GM12878 (cell line): Measurements from ENCODE around the gene GRM1.

ENCODE experiments used
- BCLAF1 ChIP-seq: fragments of 450-650 bp; IDR thresholded peaks from 2 replicates; pipeline ENCODE4 v1.6.1; 2017; ENCODE audit warnings: antibody characterized with exemption, mild to moderate bottlenecking, moderate library complexity
- BHLHE40 ChIP-seq, 2 experiments: fragments of 450-650 bp in 1 of 2; IDR thresholded peaks; 2 replicates each; pipeline ENCODE4 v1.6.1; 2011 to 2017; ENCODE audit warnings: low read depth in 2 of 2, borderline replicate concordance in 1 of 2, improper control_type of control experiment in 1 of 2, low read length in 1 of 2, mild to moderate bottlenecking in 1 of 2
- CTCF ChIP-seq, 3 experiments: IDR thresholded peaks in 2 of 3; conservative IDR thresholded peaks in 1 of 3; 2 replicates each; pipeline ENCODE4 v1.5.1; 2011; ENCODE audit warnings: low read depth in 3 of 3, low read length in 3 of 3, mild to moderate bottlenecking in 3 of 3, control low read depth in 2 of 3, moderate library complexity in 2 of 3, inconsistent platforms in 1 of 3, mixed read lengths in 1 of 3; ENCODE audit not compliant: control insufficient read depth in 2 of 3, insufficient read depth in 1 of 3; ENCODE audit errors: extremely low read depth in 1 of 3
- EP300 ChIP-seq, 2 experiments: fragments of 150-350 bp in 1 of 2; IDR thresholded peaks; 2 replicates each; pipeline ENCODE4 v1.6.1; 2011 to 2012; ENCODE audit warnings: low read depth in 2 of 2, low read length in 2 of 2, borderline replicate concordance in 1 of 2, improper control_type of control experiment in 1 of 2, inconsistent platforms in 1 of 2; ENCODE audit not compliant: control insufficient read depth in 1 of 2
- MTA2 ChIP-seq: fragments of 450-650 bp; IDR thresholded peaks from 2 replicates; pipeline ENCODE4 v1.6.1; 2016; ENCODE audit warnings: low read depth, mild to moderate bottlenecking, moderate library complexity
- NRF1 ChIP-seq: conservative IDR thresholded peaks from 2 replicates; pipeline ENCODE4 v1.6.1; 2011; ENCODE audit warnings: mild to moderate bottlenecking, low read depth, low read length, improper control_type of control experiment
- POLR2A ChIP-seq: IDR thresholded peaks from 2 replicates; pipeline ENCODE4 v1.6.1; 2011; ENCODE audit warnings: low read depth, mild to moderate bottlenecking, low read length
- RFX5 ChIP-seq: IDR thresholded peaks from 2 replicates; pipeline ENCODE4 v1.6.1; 2011; ENCODE audit warnings: low read depth, low read length, improper control_type of control experiment
- USF1 ChIP-seq: IDR thresholded peaks from 2 replicates; pipeline ENCODE4 v1.6.1; 2011; ENCODE audit warnings: borderline replicate concordance, low read depth, mild to moderate bottlenecking, moderate library complexity, mixed read lengths, low read length; ENCODE audit not compliant: insufficient read depth; ENCODE audit errors: extremely low read length
- USF2 ChIP-seq: IDR thresholded peaks from 2 replicates; pipeline ENCODE4 v1.6.1; 2011; ENCODE audit warnings: low read depth, low read length, improper control_type of control experiment, borderline replicate concordance
- YBX1 ChIP-seq: fragments of 450-650 bp; IDR thresholded peaks from 2 replicates; pipeline ENCODE4 v1.6.1; 2016; ENCODE audit warnings: antibody characterized with exemption
- ZNF24 ChIP-seq: fragments of 450-650 bp; IDR thresholded peaks from 2 replicates; pipeline ENCODE4 v1.6.1; 2017; ENCODE audit warnings: antibody characterized with exemption, mild to moderate bottlenecking

- TF ChIP-seq BHLHE40 (IDR thresholded peaks at IDR 0.05; ENCODE audit: borderline replicate concordance in 1 of 2, low read depth in 2 of 2, low read length in 1 of 2) (no peak), ZNF24 (no peak), MTA2 (no peak), YBX1 (no peak), CTCF (IDR thresholded peaks at IDR 0.05 in 2 of 3, conservative IDR thresholded peaks at IDR 0.05 in 1 of 3; ENCODE audit: control insufficient read depth in 2 of 3, extremely low read depth in 1 of 3, insufficient read depth in 1 of 3, low read depth in 3 of 3, low read length in 3 of 3) (no peak), EP300 (IDR thresholded peaks at IDR 0.05; ENCODE audit: borderline replicate concordance in 1 of 2, control insufficient read depth in 1 of 2, low read depth in 2 of 2, low read length in 2 of 2) (no peak), RFX5 (no peak), USF1 (no peak), POLR2A (no peak), BCLAF1 (no peak), NRF1 (no peak), USF2 (no peak)
These were observed 281.8 kb downstream of the GRM1 start for GRCh38 chr6:146310628-146311027.
